ENCODE results near the gene MOGAT3. TPM values are rescaled to one million over a fixed set of nuclear protein-coding genes. Genes with fewer than 3 reads are reported as not detected.

MOGAT3 gene
- total RNA-seq, 4 donors from 2014 or later: not detected

DNA sequence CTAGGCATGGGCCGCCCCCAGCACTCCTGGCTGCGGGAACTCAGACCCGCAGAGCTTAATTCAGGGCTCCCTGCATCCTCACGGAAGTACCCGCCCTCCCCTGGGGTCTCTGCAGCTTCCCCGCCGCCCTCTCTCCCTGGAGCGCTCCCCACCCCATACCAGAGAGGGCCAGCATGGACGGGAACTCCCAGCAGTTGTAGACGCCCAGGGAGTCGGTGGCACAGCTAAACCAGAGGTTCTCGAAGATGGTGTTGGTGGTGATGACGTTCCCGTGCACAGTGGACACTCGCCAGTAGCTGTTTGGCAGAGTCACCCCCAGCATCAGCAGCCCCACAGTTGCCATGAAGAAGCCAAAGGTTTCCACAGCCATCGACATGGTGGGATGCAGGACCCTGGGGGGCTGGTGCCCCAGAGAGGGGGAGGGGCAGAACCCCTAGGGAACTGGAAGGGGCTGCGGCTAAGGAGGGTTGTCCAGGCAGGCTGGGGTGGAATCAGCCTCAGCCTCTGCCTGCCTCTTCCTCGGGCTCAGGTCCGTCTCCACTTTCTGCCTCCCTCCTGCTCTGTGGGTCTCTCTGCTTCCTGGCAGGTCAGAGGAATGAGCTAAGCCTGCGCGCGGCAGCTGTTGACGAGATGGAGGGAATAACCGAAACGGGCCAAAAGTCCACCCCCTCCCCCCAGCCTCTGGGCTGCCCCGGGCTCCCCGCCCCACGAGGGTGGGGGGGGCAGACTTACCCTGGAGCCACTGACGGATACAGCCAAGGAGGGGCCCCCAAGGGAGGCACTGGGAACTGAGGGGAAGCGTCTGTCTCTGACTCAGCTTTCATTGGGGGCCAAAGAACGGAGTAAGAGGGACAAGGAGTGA, 36.6 kb upstream of the MOGAT3 start, which contains the start of gene CLDN15:
CLDN15 (minus strand) TSS at position 597 of the 862 bp plus-strand sequence; CDS start at position 376, 221 bp downstream.
- H3K4me3 ChIP-seq: peak within 1 kb of the TSS in 1 of 2 donors; percentile 5
- peak; percentile 78 to 86 for DNase-seq
- no peaks in the 10 kb centered on the region for H3K36me3 ChIP-seq
- peaks cover 0 to 6% of the 10 kb centered on the region in 2 donors for H3K4me1 ChIP-seq
- no peaks in the 10 kb centered on the region for H3K27me3 ChIP-seq
- H3K27ac ChIP-seq: peak within 1 kb of the TSS; percentile 81 to 85
- H3K9me3 ChIP-seq: no peaks in the 10 kb centered on the region
- intact Hi-C loops (cut with DNase I; ENCODE audit: low total_unique reads): no loop called here
- no peak for TF ChIP-seq POLR2A (IDR thresholded peaks at IDR 0.05)
- TF ChIP-seq, protein P1, sequence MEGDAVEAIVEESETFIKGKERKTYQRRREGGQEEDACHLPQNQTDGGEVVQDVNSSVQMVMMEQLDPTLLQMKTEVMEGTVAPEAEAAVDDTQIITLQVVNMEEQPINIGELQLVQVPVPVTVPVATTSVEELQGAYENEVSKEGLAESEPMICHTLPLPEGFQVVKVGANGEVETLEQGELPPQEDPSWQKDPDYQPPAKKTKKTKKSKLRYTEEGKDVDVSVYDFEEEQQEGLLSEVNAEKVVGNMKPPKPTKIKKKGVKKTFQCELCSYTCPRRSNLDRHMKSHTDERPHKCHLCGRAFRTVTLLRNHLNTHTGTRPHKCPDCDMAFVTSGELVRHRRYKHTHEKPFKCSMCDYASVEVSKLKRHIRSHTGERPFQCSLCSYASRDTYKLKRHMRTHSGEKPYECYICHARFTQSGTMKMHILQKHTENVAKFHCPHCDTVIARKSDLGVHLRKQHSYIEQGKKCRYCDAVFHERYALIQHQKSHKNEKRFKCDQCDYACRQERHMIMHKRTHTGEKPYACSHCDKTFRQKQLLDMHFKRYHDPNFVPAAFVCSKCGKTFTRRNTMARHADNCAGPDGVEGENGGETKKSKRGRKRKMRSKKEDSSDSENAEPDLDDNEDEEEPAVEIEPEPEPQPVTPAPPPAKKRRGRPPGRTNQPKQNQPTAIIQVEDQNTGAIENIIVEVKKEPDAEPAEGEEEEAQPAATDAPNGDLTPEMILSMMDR (IDR thresholded peaks at IDR 0.05): no peak

DNA sequence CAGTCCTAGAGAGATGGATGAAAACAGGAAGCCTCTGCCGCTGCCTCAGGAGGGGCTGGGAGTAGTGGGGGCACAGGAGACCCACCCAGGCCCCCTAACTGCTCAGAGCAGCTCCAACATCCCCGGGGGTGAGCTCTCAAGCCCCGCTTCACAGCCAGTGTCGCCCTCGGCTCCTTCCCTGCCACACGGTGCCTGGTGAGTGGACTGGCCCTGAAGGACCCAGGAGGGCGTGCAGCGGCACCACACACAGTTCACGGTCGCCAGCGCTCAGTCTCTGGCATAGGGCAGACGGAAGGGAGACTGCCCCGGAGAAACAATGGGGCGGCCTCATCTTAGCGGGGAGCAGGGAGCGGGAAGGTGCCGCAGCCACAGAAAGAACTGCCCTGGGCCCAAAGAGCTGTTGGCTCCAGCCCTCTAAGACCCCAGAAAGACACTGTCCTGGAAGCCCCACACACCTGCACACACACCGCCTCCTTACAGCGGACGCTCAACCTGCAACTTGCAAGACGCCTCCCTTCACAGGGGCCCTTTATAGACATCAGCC, 35.5 kb upstream of the MOGAT3 start:
- H3K27ac ChIP-seq: peak overlapping the region in 1 of 2 donors; percentile 81
- TF ChIP-seq POLR2A (IDR thresholded peaks at IDR 0.05): no peak
- H3K4me3 ChIP-seq: no peak overlapping the region

DNA sequence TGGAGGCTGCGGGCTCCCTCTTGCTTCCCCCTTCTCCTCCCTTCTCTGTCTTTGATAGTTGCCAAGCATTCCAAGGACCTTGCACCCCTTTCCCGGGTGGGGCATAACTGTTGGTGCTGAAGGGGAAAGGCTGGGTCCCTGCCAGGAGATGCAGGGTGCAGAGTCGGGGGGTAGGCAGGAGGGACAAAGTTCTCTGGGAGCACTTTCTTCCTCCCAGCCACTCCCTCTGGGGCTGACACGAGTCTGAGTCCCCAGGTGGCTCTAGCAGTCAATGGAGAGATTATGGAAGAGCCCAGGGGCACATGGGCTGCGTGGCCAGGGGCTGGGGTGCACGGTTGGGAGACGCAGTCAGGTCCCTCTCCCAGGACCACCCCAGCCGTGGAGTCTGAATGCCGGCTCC, 34.7 kb upstream of the MOGAT3 start:
- H3K9me3 ChIP-seq: no peaks in the 10 kb centered on the region
- no peak for DNase-seq
- no peaks in the 10 kb centered on the region for H3K27me3 ChIP-seq
- H3K36me3 ChIP-seq: no peaks in the 10 kb centered on the region
- no peak for TF ChIP-seq POLR2A (IDR thresholded peaks at IDR 0.05)
- TF ChIP-seq, protein P1 (IDR thresholded peaks at IDR 0.05): no peak
- peaks cover 0 to 6% of the 10 kb centered on the region in 2 donors for H3K4me1 ChIP-seq
- no peak overlapping the region for H3K4me3 ChIP-seq
- intact Hi-C loops (cut with DNase I; ENCODE audit: low total_unique reads): no loop called here
- H3K27ac ChIP-seq: no peak overlapping the region

More for the DNA sequence above, 35.5 kb upstream of the MOGAT3 start:
- intact Hi-C loops (cut with DNase I; ENCODE audit: low total_unique reads): no loop called here
- Histone ChIP-seq H3K9me3 (no peaks in the 10 kb centered on the region), H3K27me3 (no peaks in the 10 kb centered on the region), H3K36me3 (no peaks in the 10 kb centered on the region), H3K4me1 (peaks cover 0 to 6% of the 10 kb centered on the region in 2 donors)
- DNase-seq: no peak

DNA sequence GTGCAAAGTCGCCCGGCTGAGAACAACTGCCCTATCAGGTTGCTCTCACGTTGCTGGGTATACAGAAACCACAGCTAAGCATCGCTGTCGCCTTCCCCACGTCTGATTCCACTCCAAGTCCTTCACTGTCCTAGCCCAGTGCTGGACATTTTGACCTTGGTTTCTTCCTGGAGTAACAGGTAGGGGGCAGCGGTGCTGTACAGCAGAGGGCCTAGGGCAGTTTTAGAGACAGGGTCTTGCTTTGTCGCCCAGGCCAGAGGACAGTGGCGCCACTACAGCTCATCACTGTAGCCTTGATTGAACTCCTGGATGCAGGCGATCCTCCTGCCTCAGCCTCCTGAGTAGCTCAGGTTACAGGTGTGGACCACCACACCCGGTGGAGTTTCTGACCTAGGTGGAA, 34.2 kb upstream of the MOGAT3 start:
- Histone ChIP-seq H3K27me3 (no peaks in the 10 kb centered on the region), H3K27ac (no peak overlapping the region), H3K9me3 (no peaks in the 10 kb centered on the region), H3K4me3 (no peak overlapping the region), H3K4me1 (peaks cover 0 to 6% of the 10 kb centered on the region in 2 donors), H3K36me3 (no peaks in the 10 kb centered on the region)
- DNase-seq: no peak
- intact Hi-C loops (cut with DNase I; ENCODE audit: low total_unique reads): no loop called here
- no peak for TF ChIP-seq POLR2A (IDR thresholded peaks at IDR 0.05)
- TF ChIP-seq, protein P1 (IDR thresholded peaks at IDR 0.05): peak in 1 of 4 experiments; percentile 11

DNA sequence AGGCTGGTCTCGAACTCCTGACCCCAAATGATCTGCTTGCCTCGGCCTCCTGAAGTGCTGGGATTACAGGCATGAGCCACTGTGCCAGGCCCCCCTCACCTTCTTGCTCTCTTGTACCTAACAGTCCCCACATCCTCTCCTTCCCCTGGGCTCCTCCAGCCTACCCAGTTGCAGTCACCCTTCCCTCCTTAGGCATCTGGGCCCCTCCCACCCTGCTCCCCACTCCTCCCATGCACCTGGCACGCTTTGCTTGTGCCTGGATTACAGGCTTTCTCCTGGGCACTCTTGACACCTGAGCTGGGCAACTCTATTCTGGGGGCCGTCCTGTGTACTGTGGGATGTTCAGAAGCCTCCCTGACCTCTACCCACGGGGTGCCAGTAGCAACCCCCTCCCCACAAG, 33.8 kb upstream of the MOGAT3 start:
- no peak for TF ChIP-seq POLR2A (IDR thresholded peaks at IDR 0.05)
- TF ChIP-seq, protein P1 (IDR thresholded peaks at IDR 0.05): no peak
- Histone ChIP-seq H3K27ac (no peak overlapping the region), H3K4me1 (peaks cover 0 to 6% of the 10 kb centered on the region in 2 donors), H3K36me3 (no peaks in the 10 kb centered on the region), H3K9me3 (no peaks in the 10 kb centered on the region), H3K27me3 (no peaks in the 10 kb centered on the region), H3K4me3 (no peak overlapping the region)
- no peak for DNase-seq
- intact Hi-C loops (cut with DNase I; ENCODE audit: low total_unique reads): no loop called here

All from uterus (tissue), 4 donors.